Ascending aorta (tissue), 2 donors: ENCODE measurements around the gene JCAD. TPM values are rescaled to one million over a fixed set of nuclear protein-coding genes. Genes with fewer than 3 reads are reported as not detected.
"Not testable (repeated sequence)": the region's sequence is repeated elsewhere in the genome, so short reads cannot be mapped to it uniquely, and the experiment has no call there.

ENCODE experiments used
- DNase-seq, 2 donors: peaks; one replicate each; pipeline ENCODE4 v3.0.0-alpha.2; 2019; ENCODE audit warnings: low spot score in 2 of 2
- H3K27ac ChIP-seq, 2 donors: fragments of 200-600 bp; sonication (generic); one replicate each; pipeline ENCODE4 v1.5.1; 2016 to 2017; ENCODE audit warnings: mild to moderate bottlenecking in 1 of 2
- H3K27me3 ChIP-seq: fragments of 200-600 bp; sonication (generic); one replicate; pipeline ENCODE4 v1.5.1; 2017
- H3K36me3 ChIP-seq, 2 donors: fragments of 200-600 bp; sonication (generic); one replicate each; pipeline ENCODE4 v1.5.1; 2016
- H3K4me1 ChIP-seq, 2 donors: fragments of 200-600 bp; sonication (generic); one replicate each; pipeline ENCODE4 v1.5.1; 2016 to 2017; ENCODE audit warnings: mild to moderate bottlenecking in 1 of 2
- H3K4me3 ChIP-seq, 2 donors: fragments of 200-600 bp; sonication (generic); one replicate each; pipeline ENCODE4 v1.5.1; 2016 to 2017; ENCODE audit warnings: mild to moderate bottlenecking in 1 of 2
- H3K9me3 ChIP-seq, 2 donors: fragments of 200-600 bp; sonication (generic); one replicate each; pipeline ENCODE4 v1.5.1; 2016
- CTCF ChIP-seq, 3 experiments: fragments of 200-600 bp in 2 of 3; fragments of 450-650 bp in 1 of 3; sonication (generic) in 2 of 3; IDR thresholded peaks; one replicate each; pipeline ENCODE4 v1.5.1; 2016 to 2019; ENCODE audit warnings: antibody characterized with exemption in 3 of 3, mild to moderate bottlenecking in 1 of 3, moderate library complexity in 1 of 3
- intact Hi-C: fragments of 100-400 bp; cut with DNase I; formaldehyde crosslinking; loops from one replicate; pipeline ENCODE4 v1.15.1; 2023
- total RNA-seq: library from RNA; depleted of rRNA; stranded (reverse); fragments of >200 nt; gene quantifications from one replicate; pipeline ENCODE4 v1.1.0, GENCODE V29; 2016

JCAD gene
- total RNA-seq, 1 donor from 2014 or later = 82.8 TPM

GRCh38 chr10:29980084-29980483, 79.3 kb downstream of the JCAD start:
- peak in 1 of 2 donors; percentile 59 for DNase-seq
- H3K27ac ChIP-seq = peak overlapping the region; percentile 70 to 84
- intact Hi-C loops = no loop called here

DNA sequence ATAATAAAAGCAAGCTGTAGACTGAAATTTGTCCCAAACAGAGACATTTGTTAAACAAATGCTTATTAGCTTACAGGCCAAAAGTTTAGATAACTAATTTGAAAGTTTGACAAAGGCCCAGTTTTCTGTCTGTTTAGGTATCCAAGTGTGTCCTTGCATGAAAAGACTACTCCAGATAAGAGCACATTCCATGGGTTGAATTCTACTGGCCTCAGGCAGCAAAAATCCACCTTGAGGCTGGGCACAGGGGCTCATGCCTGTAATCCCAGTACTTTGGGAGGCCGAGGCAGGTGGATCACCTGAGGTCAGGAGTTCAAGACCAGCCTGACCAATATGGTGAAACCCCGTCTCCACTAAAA, 80.0 kb downstream of the JCAD start:
- not testable (repeated sequence) for H3K36me3 ChIP-seq, H3K9me3 ChIP-seq, H3K4me3 ChIP-seq, H3K27me3 ChIP-seq
- DNase-seq = peak in 1 of 2 donors; percentile 16
- H3K4me1 ChIP-seq = peaks cover 10 to 18% of the 10 kb centered on the region in 2 donors
- H3K27ac ChIP-seq = peak overlapping the region; percentile 70 to 84
- intact Hi-C loops = loop anchor here (2.0 kb wide), 1 partner anchor 31 kb away; no protein-coding TSS in a partner anchor

More at GRCh38 chr10:29980084-29980483, 79.3 kb downstream of the JCAD start:
- Histone ChIP-seq H3K4me3 (no peak overlapping the region), H3K9me3 (peaks cover 4 to 6% of the 10 kb centered on the region in 2 donors), H3K36me3 (no peaks in the 10 kb centered on the region), H3K27me3 (no peaks in the 10 kb centered on the region), H3K4me1 (peaks cover 10 to 18% of the 10 kb centered on the region in 2 donors)
- no peak for TF ChIP-seq CTCF (IDR thresholded peaks at IDR 0.05)

DNA sequence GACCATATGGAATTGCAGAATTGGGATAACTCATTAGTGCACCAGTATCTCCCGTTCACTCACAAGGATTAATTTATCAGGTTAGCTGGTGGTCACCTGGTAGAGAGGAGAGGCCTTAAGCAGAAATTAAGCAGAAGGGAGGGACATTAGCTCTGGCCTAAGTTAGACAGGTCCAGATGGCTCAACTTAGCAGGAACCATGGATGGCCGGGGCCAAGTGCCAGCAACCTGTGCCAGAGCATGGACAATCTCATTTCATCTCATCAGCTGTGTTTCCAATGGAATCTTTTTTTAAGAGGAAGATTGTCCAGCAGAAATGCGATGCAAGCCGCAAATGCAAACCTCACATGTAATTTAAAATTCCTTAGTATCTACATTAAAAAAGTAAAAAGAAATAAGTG, 82.2 kb downstream of the JCAD start:
- H3K27ac ChIP-seq = peak overlapping the region; percentile 70 to 84
- intact Hi-C loops = no loop called here
- no peak overlapping the region for H3K4me3 ChIP-seq
- no peak for TF ChIP-seq CTCF (IDR thresholded peaks at IDR 0.05)
- DNase-seq = peak in 1 of 2 donors; percentile 57
- no peaks in the 10 kb centered on the region for H3K27me3 ChIP-seq
- H3K36me3 ChIP-seq = no peaks in the 10 kb centered on the region
- H3K4me1 ChIP-seq = peaks cover 10 to 18% of the 10 kb centered on the region in 2 donors
- no peaks in the 10 kb centered on the region for H3K9me3 ChIP-seq

GRCh38 chr10:29976134-29976533, 83.3 kb downstream of the JCAD start:
- Histone ChIP-seq H3K4me1 (peaks cover 10 to 18% of the 10 kb centered on the region in 2 donors), H3K27me3 (no peaks in the 10 kb centered on the region), H3K36me3 (no peaks in the 10 kb centered on the region), H3K27ac (peak overlapping the region; percentile 70 to 84), H3K9me3 (no peaks in the 10 kb centered on the region), H3K4me3 (no peak overlapping the region)
- no peak for TF ChIP-seq CTCF (IDR thresholded peaks at IDR 0.05)
- peak in 1 of 2 donors; percentile 63 for DNase-seq
- intact Hi-C loops = no loop called here

GRCh38 chr10:29974773-29975172, 84.6 kb downstream of the JCAD start:
- Histone ChIP-seq H3K9me3 (no peaks in the 10 kb centered on the region), H3K4me1 (peaks cover 10 to 21% of the 10 kb centered on the region in 2 donors), H3K27ac (no peak overlapping the region), H3K36me3 (no peaks in the 10 kb centered on the region), H3K4me3 (no peak overlapping the region), H3K27me3 (no peaks in the 10 kb centered on the region)
- no peak for TF ChIP-seq CTCF (IDR thresholded peaks at IDR 0.05)
- intact Hi-C loops = no loop called here
- no peak for DNase-seq

GRCh38 chr10:29973921-29974320, 85.5 kb downstream of the JCAD start:
- Histone ChIP-seq H3K9me3 (no peaks in the 10 kb centered on the region), H3K4me1 (peaks cover 6 to 12% of the 10 kb centered on the region in 2 donors), H3K27ac (no peak overlapping the region), H3K36me3 (no peaks in the 10 kb centered on the region), H3K27me3 (no peaks in the 10 kb centered on the region), H3K4me3 (no peak overlapping the region)
- peak in 1 of 2 donors; percentile 45 for DNase-seq
- intact Hi-C loops = no loop called here
- TF ChIP-seq CTCF (IDR thresholded peaks at IDR 0.05) = no peak
